GM12878 (cell line): ENCODE data around the gene FGD6. TPM values are rescaled to one million over a fixed set of nuclear protein-coding genes. Genes with fewer than 3 reads are reported as not detected.

ENCODE experiments used
- ATAC-seq: fragments of 200-7000 bp; cut with Tn5 transposase; 3 replicates; pipeline ENCODE4 v1.9.1; 2020; ENCODE audit warnings: mild to moderate bottlenecking, moderate library complexity
- BruUV-seq: library from RNA; stranded (reverse); fragments of 400-500 nt; replicated peaks from 2 replicates; lab custom pipeline; 2021; lab: Mats Ljungman, UMichigan
- CTCF ChIA-PET: fragments of 300-600 bp; sonication (Branson Sonifier 250); formaldehyde crosslinking; extraction: SDS; loops from one replicate; lab custom pipeline; 2021; ENCODE audit warnings: inconsistent platforms; lab: Yijun Ruan, JAX
- POLR2A ChIA-PET: fragments of 350-600 bp; formaldehyde crosslinking; extraction: SDS; loops from one replicate; lab custom pipeline; 2021; ENCODE audit warnings: inconsistent platforms; lab: Charles Lee
- RAD21 ChIA-PET: fragments of 300-600 bp; sonication (Branson Sonifier 250); formaldehyde crosslinking; loops from one replicate; lab custom pipeline; 2023; ENCODE audit warnings: antibody characterized with exemption; ENCODE audit not compliant: unreplicated experiment; lab: Charles Lee
- SMC1A ChIA-PET: fragments of 300-600 bp; sonication (Branson Sonifier 250); formaldehyde crosslinking; loops from one replicate; lab custom pipeline; 2023; ENCODE audit not compliant: unreplicated experiment, uncharacterized antibody; lab: Charles Lee
- DNase-seq: peaks from one replicate; pipeline ENCODE4 v3.0.0-alpha.2; 2011; ENCODE audit warnings: low read depth, low spot score
- FAIRE-seq: peaks from 3 replicates; lab custom pipeline; 2011; peaks lifted over from hg19 to GRCh38; lab: Jason Lieb, UNC
- H2AFZ ChIP-seq: 2 replicates; pipeline ENCODE4 v1.6.0; 2011; ENCODE audit warnings: low read depth, low read length, control low read depth; ENCODE audit not compliant: control insufficient read depth
- H3K27ac ChIP-seq: 2 replicates; pipeline ENCODE4 v1.5.1; 2011; ENCODE audit warnings: control low read depth; ENCODE audit not compliant: control insufficient read depth, insufficient read depth
- H3K27me3 ChIP-seq, 2 experiments: replicated peaks in 1 of 2; 2 replicates each; pipeline versions ENCODE4 v1.6.0 to v1.6.1; 2011; ENCODE audit warnings: low read length in 1 of 2; ENCODE audit not compliant: control insufficient read depth in 2 of 2, insufficient read depth in 2 of 2
- H3K36me3 ChIP-seq, 2 experiments: 2 replicates each; pipeline ENCODE4 v1.5.1; 2011; ENCODE audit warnings: low read length in 1 of 2; ENCODE audit not compliant: control insufficient read depth in 2 of 2, insufficient read depth in 2 of 2
- H3K4me1 ChIP-seq: 2 replicates; pipeline ENCODE4 v1.6.1; 2011; ENCODE audit warnings: mild to moderate bottlenecking, low read length, moderate library complexity, mixed read lengths; ENCODE audit not compliant: control insufficient read depth, insufficient read depth
- H3K4me2 ChIP-seq: 2 replicates; pipeline ENCODE4 v1.6.0; 2011; ENCODE audit warnings: control low read depth; ENCODE audit not compliant: control insufficient read depth, insufficient read depth
- H3K4me3 ChIP-seq: fragments of 200-600 bp; sonication (generic); 2 replicates; pipeline ENCODE4 v1.5.1; 2016
- H3K79me2 ChIP-seq: 2 replicates; pipeline ENCODE4 v1.6.0; 2011; ENCODE audit warnings: low read length; ENCODE audit not compliant: control insufficient read depth, insufficient read depth
- H3K9ac ChIP-seq: 2 replicates; pipeline ENCODE4 v1.8.0; 2011; ENCODE audit warnings: low read length, control low read depth, mixed read lengths; ENCODE audit not compliant: control insufficient read depth, insufficient read depth
- H3K9me3 ChIP-seq: replicated peaks from 3 replicates; pipeline ENCODE4 v1.5.1; 2011; ENCODE audit warnings: mild to moderate bottlenecking, low read length; ENCODE audit not compliant: control insufficient read depth, insufficient read depth
- H4K20me1 ChIP-seq: 2 replicates; pipeline ENCODE4 v1.6.0; 2011; ENCODE audit not compliant: control insufficient read depth, insufficient read depth
- NBN ChIP-seq: fragments of 450-650 bp; IDR thresholded peaks from 2 replicates; pipeline ENCODE4 v1.6.1; 2016
- NR2C1 ChIP-seq: fragments of 450-650 bp; IDR thresholded peaks from 2 replicates; pipeline ENCODE4 v1.6.1; 2017; ENCODE audit warnings: antibody characterized with exemption, mild to moderate bottlenecking, moderate library complexity
- NR2F1 ChIP-seq: fragments of 450-650 bp; conservative IDR thresholded peaks from 2 replicates; pipeline ENCODE4 v1.6.1; 2017; ENCODE audit warnings: mild to moderate bottlenecking
- ZSCAN29 ChIP-seq: fragments of 450-650 bp; IDR thresholded peaks from 2 replicates; pipeline ENCODE4 v1.6.1; 2017; ENCODE audit warnings: mild to moderate bottlenecking, moderate library complexity
- WGBS: methylation state at CpG from one replicate; pipeline ENCODE4 v1.1.6; 2016; ENCODE audit warnings: low lambda C conversion rate; ENCODE audit not compliant: insufficient replicate concordance, insufficient coverage; ENCODE audit errors: missing lambda C conversion rate; 5-methylcytosine and 5-hydroxymethylcytosine counted together
- in situ Hi-C: fragments of 300-500 bp; cut with MboI; formaldehyde crosslinking; loops from 9 replicates; pipeline ENCODE4 v1.14.3; 2018; ENCODE audit warnings: mixed read lengths
- intact Hi-C: fragments of 100-400 bp; cut with micrococcal nuclease; formaldehyde crosslinking; loops from one replicate; pipeline ENCODE4 v1.14.2; 2022; ENCODE audit not compliant: unreplicated experiment
- polyA plus RNA-seq, 11 experiments: library from polyadenylated mRNA; depleted of rRNA in 4 of 11; unstranded in 6 of 11; stranded (reverse) in 5 of 11; fragments of >200 nt; fragmentation: Nextera tagmentation in 4 of 11; fragmentation: Illumina TruSeq in 1 of 11; extraction: Ambion mirVana in 4 of 11; extraction: Trizol in 1 of 11; gene quantifications; 1 replicate in 1 of 11; 2 replicates in 10 of 11; pipeline versions ENCODE4 v1.2.1 to v1.2.3, GENCODE V29; 2011 to 2016; ENCODE audit warnings: inconsistent platforms in 2 of 11, missing spikeins in 2 of 11, low read depth in 1 of 11
- total RNA-seq, 4 experiments: library from RNA; depleted of rRNA in 3 of 4; stranded (reverse); fragments of >200 nt in 3 of 4; fragmentation: Illumina TruSeq in 1 of 4; extraction: Trizol in 1 of 4; gene quantifications; 2 replicates each; pipeline versions ENCODE4 v1.2.1 to v1.2.3, GENCODE V29; 2013 to 2021
- TF ChIP-seq, protein P1 (sequence below): fragments of 450-650 bp; IDR thresholded peaks from 2 replicates; pipeline ENCODE4 v1.6.1; 2017; ENCODE audit warnings: mild to moderate bottlenecking

FGD6 gene
- total and polyA plus RNA-seq, 10 of the 15 experiments (the other 5 are each of a cell fraction or from before 2014, with no cell fraction given): 2.4 to 15.5 (median 8.9) TPM

DNA sequence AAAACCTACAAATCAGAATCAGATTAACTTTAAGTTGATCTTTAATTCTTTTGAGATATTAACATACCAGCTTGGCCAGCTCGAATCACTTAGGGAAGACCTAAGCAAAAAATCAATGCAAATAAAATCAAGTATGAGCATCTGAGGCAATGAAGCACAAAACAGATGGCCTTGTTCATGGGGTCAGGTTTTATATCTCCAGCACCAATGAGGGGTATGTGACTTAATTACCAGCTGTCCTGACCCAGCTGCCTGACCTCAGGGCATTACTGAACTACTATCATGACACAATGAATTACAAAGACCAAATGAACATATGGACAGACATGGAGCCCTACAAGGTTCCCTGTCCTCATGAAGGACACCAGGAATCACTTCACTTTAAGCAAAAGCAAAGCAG is 70.5 kb downstream of the FGD6 start:
- ChIA-PET RAD21 (interaction anchor here (1.2 to 2.5 kb wide), 3 partner anchors 29 to 70 kb away, joined by 4 to 12 read pairs (median 10); partner anchors contain the start of genes FGD6 and VEZT), SMC1A (interaction anchor here (0.5 to 2.5 kb wide), 9 partner anchors 7 to 388 kb away, joined by 3 to 9 read pairs (median 4); partner anchors contain the start of genes FGD6 and VEZT), POLR2A (interaction anchor here (1.0 kb wide), 1 partner anchor 14 kb away, joined by 3 read pairs; no protein-coding TSS in a partner anchor), CTCF (interaction anchor here (0.5 to 2.4 kb wide), 6 partner anchors 11 to 601 kb away, joined by 3 to 6 read pairs (median 4); partner anchors contain the start of genes FGD6 and VEZT)
- Histone ChIP-seq H3K4me2 (no peak overlapping the region), H4K20me1 (no peaks in the 10 kb centered on the region), H3K27ac (no peak overlapping the region), H3K9me3 (no peaks in the 10 kb centered on the region), H3K4me1 (no peaks in the 10 kb centered on the region), H2AFZ (no peak overlapping the region), H3K79me2 (no peaks in the 10 kb centered on the region), H3K36me3 (no peaks in the 10 kb centered on the region), H3K4me3 (no peak overlapping the region), H3K9ac (no peak overlapping the region), H3K27me3 (no peaks in the 10 kb centered on the region)
- TF ChIP-seq, protein P1, sequence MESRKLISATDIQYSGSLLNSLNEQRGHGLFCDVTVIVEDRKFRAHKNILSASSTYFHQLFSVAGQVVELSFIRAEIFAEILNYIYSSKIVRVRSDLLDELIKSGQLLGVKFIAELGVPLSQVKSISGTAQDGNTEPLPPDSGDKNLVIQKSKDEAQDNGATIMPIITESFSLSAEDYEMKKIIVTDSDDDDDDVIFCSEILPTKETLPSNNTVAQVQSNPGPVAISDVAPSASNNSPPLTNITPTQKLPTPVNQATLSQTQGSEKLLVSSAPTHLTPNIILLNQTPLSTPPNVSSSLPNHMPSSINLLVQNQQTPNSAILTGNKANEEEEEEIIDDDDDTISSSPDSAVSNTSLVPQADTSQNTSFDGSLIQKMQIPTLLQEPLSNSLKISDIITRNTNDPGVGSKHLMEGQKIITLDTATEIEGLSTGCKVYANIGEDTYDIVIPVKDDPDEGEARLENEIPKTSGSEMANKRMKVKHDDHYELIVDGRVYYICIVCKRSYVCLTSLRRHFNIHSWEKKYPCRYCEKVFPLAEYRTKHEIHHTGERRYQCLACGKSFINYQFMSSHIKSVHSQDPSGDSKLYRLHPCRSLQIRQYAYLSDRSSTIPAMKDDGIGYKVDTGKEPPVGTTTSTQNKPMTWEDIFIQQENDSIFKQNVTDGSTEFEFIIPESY: no peak
- TF ChIP-seq NR2F1 (peak; percentile 59), NR2C1 (0 out of 2 replicates have a peak, but pooled peaks have one; percentile 30), ZSCAN29 (no peak), NBN (no peak)
- intact Hi-C loops: no loop called here
- WGBS: 35% methylated on average over 1 of the region's 1 CpG
- peak; percentile 44; the same call in 2 of the 3 replicates for ATAC-seq
- no peak for DNase-seq
- FAIRE-seq: peak; percentile 44
- no TSS peak for BruUV-seq
- in situ Hi-C loops: no loop called here
